Mucosa of rectum (tissue), 2 donors: ENCODE measurements around the gene NDUFS7.
A peak's percentile ranks its signal among the peaks of the same experiment; 100 is the strongest.

Experiments
- H3K27ac ChIP-seq, 2 donors: one replicate each; pipeline ENCODE4 v1.7.0; 2013; ENCODE audit warnings: inconsistent platforms in 2 of 2, low read depth in 2 of 2, low read length in 2 of 2
- H3K27me3 ChIP-seq, 2 donors: one replicate each; pipeline ENCODE4 v1.7.0; 2013; ENCODE audit warnings: low read length in 2 of 2; ENCODE audit not compliant: control insufficient read depth in 2 of 2, insufficient read depth in 2 of 2
- H3K36me3 ChIP-seq, 2 donors: one replicate each; pipeline ENCODE4 v1.7.0; 2013; ENCODE audit warnings: low read length in 2 of 2; ENCODE audit not compliant: control insufficient read depth in 2 of 2, insufficient read depth in 2 of 2
- H3K4me1 ChIP-seq, 2 donors: one replicate each; pipeline ENCODE4 v1.7.0; 2013; ENCODE audit warnings: low read length in 2 of 2, mild to moderate bottlenecking in 1 of 2; ENCODE audit not compliant: control insufficient read depth in 2 of 2, insufficient read depth in 2 of 2
- H3K4me3 ChIP-seq, 2 donors: one replicate each; pipeline ENCODE4 v1.7.0; 2013; ENCODE audit warnings: low read length in 2 of 2
- H3K9ac ChIP-seq, 2 donors: one replicate each; pipeline ENCODE4 v1.7.0; 2013; ENCODE audit warnings: low read length in 2 of 2, low read depth in 1 of 2, mild to moderate bottlenecking in 1 of 2
- H3K9me3 ChIP-seq, 2 donors: one replicate each; pipeline ENCODE4 v1.7.0; 2013; ENCODE audit warnings: low read length in 2 of 2; ENCODE audit not compliant: control insufficient read depth in 2 of 2
- donor health status: healthy.
- donor health status: Normal muscosa, but diverticular disease.

The NDUFS7 gene

GRCh38 chr19:1374250-1374577 lies 9.5 kb upstream of the NDUFS7 start:
- H3K4me1 ChIP-seq, result peaks cover 2 to 4% of the 10 kb centered on the region in 2 donors
- H3K9ac ChIP-seq, result no peak overlapping the region
- H3K4me3 ChIP-seq, result no peak overlapping the region
- H3K36me3 ChIP-seq, result peaks cover 42% of the 10 kb centered on the region in 2 donors
- H3K9me3 ChIP-seq, result no peaks in the 10 kb centered on the region
- H3K27me3 ChIP-seq, result no peaks in the 10 kb centered on the region
- H3K27ac ChIP-seq, result no peak overlapping the region

- no peak overlapping the region for H3K9ac ChIP-seq
- no peak overlapping the region for H3K4me3 ChIP-seq
- H3K27ac ChIP-seq, result no peak overlapping the region
- H3K9me3 ChIP-seq, result no peaks in the 10 kb centered on the region
- H3K4me1 ChIP-seq, result peaks cover 2 to 4% of the 10 kb centered on the region in 2 donors
- H3K36me3 ChIP-seq, result peaks cover 21 to 25% of the 10 kb centered on the region in 2 donors
- no peaks in the 10 kb centered on the region for H3K27me3 ChIP-seq
Measured at GRCh38 chr19:1376415-1376805, 7.3 kb upstream of the NDUFS7 start.

- no peaks in the 10 kb centered on the region for H3K9me3 ChIP-seq
- H3K4me1 ChIP-seq, result peaks cover 2 to 4% of the 10 kb centered on the region in 2 donors
- H3K9ac ChIP-seq, result no peak overlapping the region
- H3K36me3 ChIP-seq, result peaks cover 20 to 24% of the 10 kb centered on the region in 2 donors
- no peak overlapping the region for H3K27ac ChIP-seq
- H3K27me3 ChIP-seq, result no peaks in the 10 kb centered on the region
- no peak overlapping the region for H3K4me3 ChIP-seq
Measured at GRCh38 chr19:1377176-1377964, 6.3 kb upstream of the NDUFS7 start.

- Histone ChIP-seq H3K9ac (no peak overlapping the region), H3K4me1 (peaks cover 0 to 6% of the 10 kb centered on the region in 2 donors), H3K9me3 (no peaks in the 10 kb centered on the region), H3K36me3 (peaks cover 15 to 20% of the 10 kb centered on the region in 2 donors), H3K4me3 (no peak overlapping the region), H3K27me3 (no peaks in the 10 kb centered on the region), H3K27ac (no peak overlapping the region)
Measured at GRCh38 chr19:1377965-1378785, 5.5 kb upstream of the NDUFS7 start.

DNA sequence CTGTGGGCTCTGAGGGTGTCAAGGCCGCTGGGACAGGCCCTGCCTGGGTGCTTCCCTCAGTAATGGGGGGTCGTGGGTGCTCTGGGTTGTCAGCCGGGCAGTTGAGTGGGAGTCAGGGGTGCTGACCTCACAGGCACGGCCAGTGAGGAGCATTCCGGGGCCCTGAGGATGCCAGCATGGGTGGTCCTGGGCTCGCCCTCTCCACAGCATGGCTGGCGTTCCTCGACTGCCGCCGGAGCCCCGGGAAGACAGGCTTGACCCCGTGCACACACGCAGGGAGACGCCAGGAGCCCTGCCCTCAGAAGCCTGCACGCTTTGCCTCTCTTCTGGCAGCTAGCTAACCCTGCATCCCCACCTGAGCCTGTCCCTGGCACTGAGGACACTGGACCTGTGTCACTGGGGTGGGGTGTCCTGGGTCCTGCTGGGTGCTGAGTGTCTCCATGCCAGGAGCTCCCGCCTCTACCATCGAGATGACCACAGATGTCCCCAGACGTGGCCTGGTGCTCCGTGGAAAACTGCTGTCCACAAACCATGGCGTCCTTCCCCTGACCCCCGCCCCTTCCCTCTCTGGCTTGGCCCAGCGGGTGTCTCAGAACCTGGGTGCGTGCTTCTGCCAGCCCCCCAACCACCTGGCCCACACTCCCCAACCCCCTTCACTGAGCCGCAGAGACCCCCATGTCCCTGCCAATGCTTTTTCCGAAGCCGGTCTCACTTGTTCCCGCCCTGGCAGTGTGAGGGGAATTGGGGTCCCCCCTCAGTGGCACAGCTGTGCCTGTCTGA lies 4.4 kb upstream of the NDUFS7 start:
- H3K4me1 ChIP-seq, result peaks cover 2% of the 10 kb centered on the region in 2 donors

GRCh38 chr19:1379961-1380489 lies 3.7 kb upstream of the NDUFS7 start:
- Histone ChIP-seq H3K4me1 (peaks cover 4 to 8% of the 10 kb centered on the region in 2 donors), H3K36me3 (peaks cover 4 to 10% of the 10 kb centered on the region in 2 donors), H3K9ac (no peak overlapping the region), H3K27me3 (no peaks in the 10 kb centered on the region), H3K9me3 (no peaks in the 10 kb centered on the region), H3K4me3 (no peak overlapping the region), H3K27ac (no peak overlapping the region)

More for the DNA sequence above, 4.4 kb upstream of the NDUFS7 start:
- Histone ChIP-seq H3K36me3 (peaks cover 6 to 11% of the 10 kb centered on the region in 2 donors), H3K4me3 (no peak overlapping the region), H3K27ac (no peak overlapping the region), H3K9me3 (no peaks in the 10 kb centered on the region), H3K27me3 (no peaks in the 10 kb centered on the region), H3K9ac (no peak overlapping the region)

DNA sequence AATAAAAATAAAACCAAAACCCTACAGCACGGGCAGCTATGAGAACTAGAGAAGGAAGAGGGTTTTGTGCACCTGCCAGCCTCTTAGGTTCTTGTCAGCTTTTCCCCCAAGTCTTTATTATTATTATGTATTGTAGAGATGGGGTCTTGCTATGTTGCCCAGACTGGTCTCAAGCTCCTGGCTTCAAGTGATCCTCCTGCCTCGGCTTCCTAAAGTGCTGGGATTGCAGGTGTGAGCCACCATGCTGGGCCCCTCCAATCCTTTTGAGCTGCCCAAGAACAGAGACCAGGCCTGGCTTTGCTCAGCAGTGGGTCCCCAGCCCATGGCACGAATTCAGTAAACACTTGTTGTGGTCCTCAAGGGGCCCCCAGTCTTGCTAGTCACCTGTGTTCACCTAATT lies 1.5 kb upstream of the NDUFS7 start:
- Histone ChIP-seq H3K4me1 (peaks cover 4 to 8% of the 10 kb centered on the region in 2 donors), H3K9ac (no peak overlapping the region), H3K27ac (no peak overlapping the region), H3K27me3 (no peaks in the 10 kb centered on the region), H3K36me3 (peaks cover under 1 to 2% of the 10 kb centered on the region in 2 donors), H3K9me3 (no peaks in the 10 kb centered on the region), H3K4me3 (no peak overlapping the region)

- Histone ChIP-seq H3K9ac (no peak overlapping the region), H3K27me3 (no peaks in the 10 kb centered on the region), H3K4me1 (peaks cover 4 to 8% of the 10 kb centered on the region in 2 donors), H3K36me3 (peaks cover 1% of the 10 kb centered on the region in 2 donors), H3K27ac (peak overlapping the region in 1 of 2 donors; percentile 92), H3K9me3 (no peaks in the 10 kb centered on the region), H3K4me3 (peak overlapping the region in 1 of 2 donors; percentile 50)
Measured at GRCh38 chr19:1383017-1383311, 743 bp upstream of the NDUFS7 start.

DNA sequence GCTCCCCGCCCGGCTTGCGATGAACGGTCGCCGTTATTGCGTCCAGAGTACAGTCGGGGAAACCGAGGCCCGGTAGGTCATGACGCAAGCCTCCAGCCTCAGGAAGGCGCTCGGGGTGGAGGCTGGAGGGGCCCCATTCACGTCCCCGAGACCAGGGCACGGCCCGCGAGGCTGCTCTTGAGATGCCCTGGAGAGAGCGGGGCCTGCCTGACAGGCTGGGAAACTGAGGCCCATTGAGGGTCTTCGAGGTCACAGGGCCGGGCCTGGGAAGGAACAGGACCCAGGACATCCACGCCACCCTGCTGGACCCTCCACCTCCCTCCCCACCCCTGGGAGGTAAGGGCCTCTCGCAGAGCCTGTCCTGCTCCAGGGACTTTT lies 367 bp downstream of the NDUFS7 start:
- Histone ChIP-seq H3K9me3 (no peaks in the 10 kb centered on the region), H3K4me3 (peak overlapping the region; percentile 91 to 95), H3K9ac (peak overlapping the region; percentile 92 to 99), H3K36me3 (peaks cover 12% of the 10 kb centered on the region in 2 donors), H3K27ac (peak overlapping the region; percentile 92 to 94), H3K4me1 (peaks cover 4 to 8% of the 10 kb centered on the region in 2 donors), H3K27me3 (no peaks in the 10 kb centered on the region)
